GM18519 (cell line): ENCODE results near the gene DGCR6L.
"Not testable (repeated sequence)": the region's sequence is repeated elsewhere in the genome, so short reads cannot be mapped to it uniquely, and the experiment has no call there.

Experiments
- ATAC-seq: cut with Tn5 transposase; IDR thresholded peaks from one replicate; pipeline ENCODE4 v1.9.1; 2021; ENCODE audit warnings: mild to moderate bottlenecking, moderate library complexity; ENCODE audit not compliant: unreplicated experiment, low FRiP score

The DGCR6L gene

DNA sequence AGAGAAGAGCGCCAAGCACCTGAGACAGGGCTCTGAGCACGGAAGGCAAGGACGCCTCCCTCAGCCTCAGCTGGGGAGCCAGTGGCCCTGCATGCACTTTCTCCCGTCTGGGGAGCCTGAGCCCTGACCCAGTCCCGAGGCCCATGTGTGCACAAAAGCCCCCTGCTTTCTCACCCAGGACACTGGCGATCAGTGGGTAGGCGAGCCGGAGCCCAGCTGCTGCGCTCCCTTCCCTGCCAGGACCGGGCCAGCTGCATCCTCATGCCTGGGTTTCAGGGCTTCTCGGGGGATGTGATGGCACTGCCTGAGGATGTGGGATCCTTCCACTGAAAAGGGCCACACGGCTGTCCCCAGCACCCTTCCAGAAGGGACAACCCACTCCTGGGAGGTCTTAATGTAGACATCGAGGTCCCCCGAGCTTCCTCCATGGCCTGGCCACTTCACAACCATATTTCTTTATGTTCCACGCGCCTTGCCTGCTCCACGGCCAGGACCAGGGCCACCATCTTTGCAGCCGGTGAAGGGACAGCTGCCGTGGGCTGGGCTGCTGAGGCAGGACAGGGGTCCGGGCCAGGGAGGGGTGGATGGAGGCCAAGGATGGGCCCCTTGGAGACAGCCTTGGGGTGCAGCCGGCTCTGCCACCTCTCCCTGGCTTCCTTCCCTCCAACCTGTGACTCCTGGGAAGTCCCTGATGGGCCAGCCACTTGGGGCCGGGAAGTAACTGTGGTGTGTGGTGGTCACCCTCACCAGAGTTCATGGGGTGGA lies 41.0 kb downstream of the DGCR6L start:
- not testable (repeated sequence) for ATAC-seq

DNA sequence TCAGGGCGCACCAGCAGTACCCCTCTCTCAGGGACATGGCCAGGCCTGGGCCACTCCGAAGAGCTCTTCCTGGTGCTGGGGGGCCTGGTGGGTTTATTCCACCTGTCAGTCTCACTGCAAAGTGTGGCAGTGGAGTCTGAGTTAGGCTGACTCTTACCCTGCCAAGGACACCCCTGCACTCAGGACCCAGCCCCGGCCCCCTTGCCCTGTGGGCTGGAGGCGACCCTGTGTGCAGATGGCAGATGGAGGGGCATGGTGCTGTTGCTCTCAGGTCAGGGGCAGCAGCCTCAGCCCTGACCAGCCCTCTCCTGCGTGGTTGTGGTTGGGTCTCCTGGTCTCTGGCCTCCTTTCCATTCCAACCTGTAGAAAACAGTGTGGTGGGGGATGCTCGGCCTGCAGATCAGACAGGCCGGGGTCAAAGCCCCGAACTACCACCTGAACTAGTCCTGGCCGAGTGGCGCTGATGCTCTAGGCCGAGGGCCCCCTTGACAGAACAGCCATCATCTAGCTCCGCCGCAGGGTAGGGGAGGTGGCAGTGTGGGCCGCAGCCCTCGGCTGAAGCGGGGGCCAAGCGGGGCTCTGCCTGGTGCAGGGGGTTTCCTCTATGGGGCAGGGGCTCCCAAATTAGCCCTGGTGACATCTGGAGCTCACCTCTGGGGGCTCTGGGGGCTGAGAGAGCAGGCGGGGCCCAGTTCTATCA lies 41.8 kb downstream of the DGCR6L start:
- ATAC-seq: not testable (repeated sequence)

DNA sequence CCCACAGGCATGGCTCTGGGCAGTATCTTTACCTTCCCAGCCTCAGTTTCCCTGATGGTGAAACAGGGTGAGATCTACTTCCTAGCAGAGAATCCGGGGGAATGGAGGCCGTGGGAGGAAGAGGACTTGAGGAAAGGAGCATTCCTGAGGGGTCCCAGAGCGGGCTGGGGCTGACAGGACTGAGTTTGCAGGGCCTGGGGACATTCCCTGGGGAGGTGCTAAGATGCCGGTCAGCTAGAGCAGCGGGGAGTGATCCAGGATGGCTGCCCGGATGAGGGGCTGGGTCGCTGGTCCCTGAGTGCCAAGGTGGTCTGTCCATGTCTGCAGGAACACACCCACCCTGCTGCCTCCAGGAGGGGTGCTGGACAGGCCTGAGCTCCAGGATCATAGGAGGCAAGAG lies 43.4 kb downstream of the DGCR6L start:
- no peak for ATAC-seq

DNA sequence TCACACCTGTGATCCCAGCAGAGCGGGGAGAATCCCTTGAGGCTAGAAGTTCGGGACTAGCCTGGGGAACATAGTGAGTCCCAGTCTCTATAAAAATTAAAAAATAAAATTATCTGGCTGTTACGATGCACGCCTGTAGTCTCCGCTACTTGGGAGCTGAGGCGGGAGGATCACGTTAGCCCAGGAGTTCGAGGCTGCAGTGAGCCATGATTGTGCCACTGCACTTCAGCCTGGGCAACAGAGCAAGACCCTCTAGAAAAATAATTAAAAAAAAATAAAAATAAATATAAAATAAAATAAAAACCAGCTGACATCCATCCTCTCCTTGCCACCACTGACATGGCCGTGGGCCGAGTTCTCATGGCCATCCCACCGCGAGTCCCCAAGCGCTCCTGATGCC lies 44.0 kb downstream of the DGCR6L start:
- ATAC-seq: no peak

DNA sequence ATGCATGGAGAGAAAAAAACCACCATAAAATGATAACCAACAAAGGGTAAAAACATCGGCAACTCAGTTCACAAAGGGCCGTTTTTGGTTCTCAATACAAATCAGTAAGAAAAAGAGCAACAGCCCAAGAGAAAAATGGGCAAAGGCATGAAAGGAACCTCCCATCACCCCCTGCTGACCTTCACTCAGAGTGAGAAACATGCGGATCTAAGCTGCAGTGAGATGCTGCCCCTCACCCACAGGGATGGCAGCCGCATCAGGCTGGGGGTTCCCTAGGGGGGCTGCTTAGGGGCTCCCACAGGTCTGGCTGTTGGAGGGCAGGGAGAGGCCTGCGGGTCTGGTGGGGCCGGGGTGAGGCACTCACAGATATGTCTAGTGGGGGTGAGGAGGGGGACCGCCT lies 44.5 kb downstream of the DGCR6L start:
- not testable (repeated sequence) for ATAC-seq

DNA sequence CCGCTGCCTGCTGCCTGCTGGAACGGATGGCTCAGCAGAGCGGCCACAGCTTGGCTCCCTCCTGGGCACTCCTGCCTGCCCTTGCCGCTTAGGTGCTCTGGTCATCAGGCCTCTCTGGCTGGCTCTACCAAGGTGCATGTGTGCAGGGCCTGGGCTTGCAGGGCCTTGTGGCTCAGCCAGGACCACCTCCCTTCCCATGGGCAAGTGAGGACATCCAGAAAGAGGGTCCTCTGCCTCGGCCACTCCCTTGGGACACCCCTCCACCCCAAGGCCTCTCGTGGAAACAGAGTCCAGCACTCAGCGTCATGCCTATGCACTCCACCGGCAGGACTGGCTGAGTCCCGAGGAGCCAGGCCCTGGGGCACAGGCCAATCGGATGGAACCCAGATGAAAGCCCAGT lies 45.5 kb downstream of the DGCR6L start:
- ATAC-seq: not testable (repeated sequence)

DNA sequence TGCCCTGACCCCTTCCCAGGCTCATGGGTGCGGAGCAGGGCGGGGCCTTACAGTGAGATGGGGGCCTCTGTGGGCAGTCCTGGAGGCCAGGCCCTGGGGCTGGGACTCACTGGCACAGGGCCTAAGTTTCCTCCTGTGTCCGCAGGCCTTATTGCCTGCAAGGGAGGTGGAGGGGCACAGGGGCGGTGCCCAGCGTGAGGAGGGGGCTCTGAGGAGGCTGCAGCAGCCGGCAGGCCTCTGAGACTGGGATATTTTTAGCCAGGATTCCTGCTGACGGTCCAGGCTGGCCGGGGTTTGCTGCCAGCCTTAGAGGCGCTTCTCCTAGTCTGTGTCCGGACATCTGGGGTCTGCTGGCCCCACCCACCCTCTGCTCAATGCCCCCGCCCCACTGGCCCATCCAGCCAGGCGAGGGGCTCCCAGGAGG lies 46.1 kb downstream of the DGCR6L start:
- no peak for ATAC-seq

DNA sequence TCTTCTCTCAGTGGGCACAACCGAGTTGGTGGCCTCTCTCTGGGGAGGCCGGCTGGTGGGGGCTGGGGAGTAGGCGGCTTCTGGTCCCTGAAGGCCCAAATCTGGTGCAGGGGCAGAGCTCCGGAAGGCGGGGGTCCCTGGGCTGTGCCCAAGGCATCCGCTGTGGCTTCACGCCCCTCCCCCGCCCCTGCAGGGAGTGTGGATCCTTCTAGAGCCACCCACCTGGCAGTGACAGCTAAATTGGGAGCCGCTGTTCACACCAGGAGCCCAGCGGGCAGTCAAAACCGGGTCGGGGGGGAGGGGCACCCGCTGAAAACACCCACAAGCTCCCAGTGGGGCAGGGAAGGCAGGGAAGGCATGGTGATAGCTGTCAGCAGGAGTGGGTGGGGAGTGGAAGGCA lies 47.2 kb downstream of the DGCR6L start:
- no peak for ATAC-seq

DNA sequence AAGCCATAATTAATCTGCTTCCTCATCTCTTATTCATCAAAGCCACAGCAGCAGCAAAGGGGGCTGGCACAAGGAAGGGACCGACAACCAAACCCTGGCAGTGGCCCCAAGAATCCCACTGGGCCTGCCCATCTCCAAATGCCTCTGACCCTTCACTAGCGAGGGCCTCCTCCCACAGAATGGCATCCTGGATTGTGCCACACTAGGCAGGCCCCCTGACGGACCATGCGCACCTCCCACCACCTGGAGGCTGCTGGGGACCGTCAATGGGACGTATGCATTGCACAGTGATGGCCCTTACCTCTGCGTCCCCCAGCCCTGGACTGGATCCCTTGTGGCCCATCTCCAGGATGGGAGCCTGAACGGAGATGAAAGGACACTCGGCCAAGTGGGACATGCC lies 47.7 kb downstream of the DGCR6L start:
- no peak for ATAC-seq

DNA sequence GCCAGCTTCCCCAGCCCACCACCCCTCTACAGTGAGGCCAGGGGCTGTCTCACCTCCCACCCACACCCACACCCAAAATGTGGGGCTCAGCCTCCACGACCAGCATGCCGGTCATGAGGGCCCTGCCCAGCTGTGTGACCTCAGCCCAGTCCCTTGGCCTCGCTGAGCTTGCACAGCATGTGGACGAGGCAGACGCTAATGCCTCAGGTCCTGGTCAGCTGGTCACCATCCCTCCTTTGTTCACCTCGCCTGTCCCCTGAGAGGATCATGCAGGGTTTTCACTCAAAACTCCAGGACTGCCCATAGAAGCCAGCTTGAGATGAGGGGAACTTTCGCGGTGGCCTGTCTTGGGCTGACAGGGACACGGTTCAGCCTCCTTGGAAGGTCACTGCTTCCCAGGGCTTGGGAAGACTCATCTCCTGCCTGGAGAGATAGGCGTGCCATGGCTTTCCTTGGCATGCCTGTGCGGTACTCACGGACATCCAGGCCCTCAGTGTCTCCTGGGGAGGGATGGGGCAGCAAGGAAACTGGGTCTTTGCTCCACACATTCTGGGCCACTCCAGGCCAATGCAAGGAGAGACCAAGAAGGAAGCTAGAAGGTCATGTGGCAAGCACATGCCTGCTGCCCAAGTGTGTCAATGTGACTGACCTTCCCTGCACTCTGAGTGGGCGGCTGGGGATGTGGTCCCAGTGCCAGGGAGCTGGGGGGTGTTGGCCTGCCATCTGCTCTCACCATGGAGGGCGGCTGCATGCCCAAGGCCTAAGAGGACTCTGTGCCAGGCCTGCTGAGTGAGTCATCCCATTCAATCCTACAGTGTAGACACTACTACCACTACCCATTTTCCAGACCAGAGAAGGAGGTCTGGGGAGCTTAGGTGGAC lies 48.5 kb downstream of the DGCR6L start:
- no peak for ATAC-seq

DNA sequence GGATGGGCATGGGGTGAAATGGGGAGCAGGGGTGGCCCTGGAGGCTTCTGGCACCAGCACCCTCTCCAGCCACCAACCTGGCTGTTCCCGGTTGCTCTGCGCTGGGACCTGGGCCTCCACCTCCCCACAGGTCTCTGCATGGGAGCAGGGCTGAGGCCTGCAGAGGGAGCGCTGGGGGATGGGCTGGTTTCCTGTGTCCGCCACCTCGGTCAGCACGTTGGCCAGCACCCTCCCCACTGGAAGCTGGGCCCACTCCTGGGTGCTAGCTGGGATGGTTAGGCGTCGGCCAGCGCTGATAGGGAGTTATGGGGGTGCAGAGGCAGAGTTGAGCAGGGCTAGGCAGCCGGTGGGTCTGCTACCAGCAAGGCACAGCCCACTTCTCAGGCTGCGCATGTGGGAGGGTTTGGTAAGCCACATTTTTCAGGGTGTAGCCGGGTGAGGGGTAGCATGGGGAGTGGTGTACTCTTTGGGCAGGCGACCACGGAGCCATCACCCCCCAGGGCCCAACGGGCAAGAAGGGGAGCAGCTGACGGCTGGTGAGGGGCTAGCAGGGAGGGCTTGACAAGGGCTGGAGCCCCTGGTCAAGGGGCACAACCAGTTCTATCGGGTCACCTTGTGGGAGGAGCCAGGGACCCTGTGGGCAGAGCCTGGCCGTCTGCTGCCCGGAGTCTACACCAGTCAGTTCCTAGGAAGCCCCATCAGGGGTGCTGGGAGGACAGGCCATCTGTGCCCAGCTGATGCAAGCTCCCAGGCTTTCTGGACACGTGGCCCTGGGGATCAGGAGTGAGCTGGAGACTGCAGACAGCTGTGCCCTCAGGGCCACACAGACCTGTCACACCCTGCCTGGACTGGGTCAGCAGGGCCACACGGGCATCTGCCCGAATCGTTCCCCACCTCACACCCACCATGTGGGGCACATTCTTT lies 49.4 kb downstream of the DGCR6L start:
- not testable (repeated sequence) for ATAC-seq

DNA sequence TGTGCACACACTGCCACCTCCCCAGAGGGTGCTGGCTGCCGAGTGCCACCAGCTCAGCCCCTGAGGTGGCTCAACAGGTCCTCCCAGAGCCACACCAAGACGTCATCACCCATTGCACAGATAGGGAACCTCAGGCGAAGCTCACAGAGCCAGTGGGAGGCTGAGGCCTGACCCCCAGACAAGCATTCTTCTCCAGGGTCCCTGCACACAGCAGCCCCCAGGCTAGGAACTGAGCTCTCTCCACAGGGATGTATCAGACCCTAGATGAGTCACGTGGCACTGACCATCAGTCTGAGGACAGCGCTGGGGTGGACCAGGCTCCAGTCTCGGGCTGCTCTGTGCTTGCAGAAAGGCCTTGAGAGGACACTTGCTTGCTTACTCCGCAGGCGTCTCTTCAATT lies 50.2 kb downstream of the DGCR6L start:
- ATAC-seq: not testable (repeated sequence)

DNA sequence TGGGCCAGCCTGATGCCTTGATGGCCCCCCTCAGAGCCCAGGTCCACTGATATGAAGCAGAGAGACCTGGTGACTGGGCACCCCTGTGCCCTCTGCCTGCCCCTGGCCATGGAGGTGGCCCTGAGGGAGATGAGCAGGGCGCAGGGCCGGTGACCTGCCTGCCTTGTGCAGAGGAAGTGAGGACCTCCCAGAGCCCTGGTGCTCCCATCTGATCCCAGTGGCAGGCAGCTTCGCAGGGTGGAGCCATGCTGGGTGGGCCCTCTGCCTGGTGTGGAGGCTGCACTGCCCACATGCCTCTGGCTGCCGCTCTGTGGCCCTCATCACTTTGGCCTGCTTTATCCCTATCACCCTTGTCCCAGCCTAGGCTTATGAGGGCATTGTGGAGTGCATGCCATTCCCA lies 50.7 kb downstream of the DGCR6L start:
- ATAC-seq: not testable (repeated sequence)

DNA sequence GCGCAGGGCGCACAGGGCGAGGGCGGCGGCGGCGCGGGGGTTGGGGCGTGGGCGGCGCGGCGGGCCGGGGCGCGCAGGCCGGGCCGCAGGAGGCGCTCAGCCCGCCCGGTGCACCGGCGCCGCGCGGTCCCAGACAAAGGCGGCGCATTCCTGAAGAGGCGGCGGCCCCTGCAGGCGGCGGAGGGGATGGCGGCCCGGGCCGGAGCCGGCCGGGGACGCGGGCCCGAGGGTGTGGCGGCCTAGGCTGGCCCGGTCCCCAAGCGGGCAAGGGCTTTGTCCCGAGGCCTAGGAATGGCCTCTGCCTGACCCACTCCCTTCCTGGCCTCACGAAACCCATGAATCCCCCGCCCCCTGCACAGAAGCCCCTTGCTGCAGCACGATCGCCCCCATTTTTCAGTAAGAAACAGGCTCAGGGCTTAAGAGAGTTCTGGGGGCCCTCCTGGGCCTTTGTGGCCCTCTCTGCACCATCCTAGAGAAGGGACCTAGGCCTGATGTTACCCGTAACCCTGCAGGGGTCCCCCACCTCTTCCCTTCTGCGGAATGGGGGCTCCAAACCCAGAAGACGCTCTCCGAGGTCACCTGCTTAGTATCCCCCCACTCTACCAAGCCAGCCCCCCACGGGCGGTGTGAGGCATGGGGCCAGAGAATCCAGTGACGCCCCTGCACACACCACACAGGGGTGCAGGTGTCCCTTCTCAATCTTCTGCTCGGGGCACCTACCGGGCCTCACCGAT lies 51.4 kb downstream of the DGCR6L start, which contains the start of gene RTN4R:
Gene RTN4R (minus strand): TSS at position 40 of the 734 bp plus-strand sequence. CDS start 226 bp downstream, outside the sequence.
- no peak for ATAC-seq

DNA sequence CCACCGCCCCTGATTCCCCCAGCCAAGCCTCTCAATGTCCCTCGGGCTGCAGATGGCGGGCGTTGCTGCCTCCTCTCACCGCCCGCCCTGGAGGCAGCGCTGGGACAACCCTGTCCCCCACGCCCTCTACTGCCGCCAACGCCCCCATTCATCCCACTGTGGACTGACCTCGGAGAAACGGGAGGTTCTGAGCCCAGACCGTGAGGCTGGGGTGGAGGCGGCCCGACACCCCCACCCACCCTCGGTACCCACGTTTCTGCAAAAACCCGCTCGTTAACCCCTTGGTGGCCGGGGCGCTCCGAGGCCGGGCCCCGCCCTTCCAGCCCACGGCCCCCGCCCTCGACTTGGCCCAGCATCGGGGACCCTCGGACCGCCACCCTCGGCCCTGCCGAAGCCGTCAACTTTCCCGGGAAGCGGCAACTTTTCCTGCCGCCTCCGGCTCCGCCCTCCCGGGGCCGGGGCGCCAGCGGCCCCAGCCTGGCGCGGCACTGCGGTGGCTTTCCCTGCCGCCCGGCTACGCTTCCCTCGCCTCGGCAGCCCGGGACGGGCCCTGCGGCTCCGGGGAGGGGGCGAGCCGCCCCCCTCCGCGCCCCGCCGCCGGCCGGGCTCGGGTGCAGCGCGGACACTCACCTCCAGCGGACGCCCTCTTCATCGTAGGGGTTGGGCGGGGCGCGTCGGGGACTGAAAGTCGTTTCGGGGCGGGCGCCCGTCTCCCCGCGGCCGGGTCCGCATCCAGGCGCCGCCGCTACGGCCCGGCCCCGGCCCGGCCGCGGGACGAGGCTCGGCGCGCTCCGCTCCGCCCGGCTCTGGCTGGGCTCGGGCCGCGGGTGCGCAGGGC lies 52.2 kb downstream of the DGCR6L start:
- no peak for ATAC-seq

DNA sequence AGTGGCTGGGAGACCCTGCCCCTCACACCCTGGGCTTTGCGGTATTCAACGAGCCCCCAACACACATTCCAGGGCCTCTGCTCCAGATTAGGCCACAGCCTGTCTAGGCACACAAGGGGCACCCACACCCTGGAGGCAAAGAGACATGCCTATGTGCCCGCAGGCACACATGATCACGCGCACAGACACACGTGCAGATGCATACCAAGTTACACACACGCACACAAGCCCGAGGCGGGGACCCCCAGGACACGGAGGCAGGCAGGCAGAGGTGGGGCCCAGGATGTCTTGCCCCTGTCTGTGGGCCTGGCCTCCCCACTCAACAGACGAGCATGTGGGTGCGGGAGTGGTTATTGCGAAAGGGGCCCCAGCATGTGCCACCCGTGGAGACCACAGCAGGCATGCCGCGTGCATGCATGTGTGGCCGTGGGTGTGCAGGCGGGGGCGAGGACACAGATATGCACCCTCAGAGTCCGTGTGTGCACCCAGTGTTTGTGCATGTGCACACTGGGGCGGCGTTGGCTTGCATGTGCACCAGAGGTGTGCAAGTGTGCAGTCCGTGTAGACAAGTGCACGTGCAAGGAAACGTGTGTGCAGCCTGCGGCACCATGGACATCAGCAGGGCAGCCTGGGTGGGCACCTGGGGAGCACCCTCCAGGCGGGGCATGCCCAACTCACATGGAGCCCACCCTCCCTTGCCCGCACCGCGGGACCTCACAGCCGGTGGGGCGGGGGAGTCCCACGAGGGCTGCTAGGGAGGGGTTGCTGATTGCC lies 53.0 kb downstream of the DGCR6L start:
- ATAC-seq: not testable (repeated sequence)
